Body of pancreas (tissue), 4 donors: ENCODE measurements around the gene HEY2. TPM values are rescaled to one million over a fixed set of nuclear protein-coding genes. Genes with fewer than 3 reads are reported as not detected.

Experiments used
- ATAC-seq: fragments of 150-250 bp; one replicate; pipeline ENCODE4 v1.9.1; 2016
- DNase-seq, 4 donors: peaks; one replicate each; pipeline ENCODE4 v3.0.0-alpha.2; 2019
- H3K27ac ChIP-seq, 4 donors: fragments of 200-600 bp; sonication (generic); 1 replicate in 3 of 4; 2 replicates in 1 of 4; pipeline versions ENCODE4 v1.5.1 to v1.6.1; 2016 to 2019; ENCODE audit warnings: mild to moderate bottlenecking in 1 of 4, mixed read lengths in 1 of 4, moderate library complexity in 1 of 4
- H3K27me3 ChIP-seq, 2 donors: fragments of 200-600 bp; sonication (generic); one replicate each; pipeline ENCODE4 v1.6.0; 2016; ENCODE audit warnings: mild to moderate bottlenecking in 1 of 2
- H3K36me3 ChIP-seq, 2 donors: fragments of 200-600 bp; sonication (generic); replicated peaks in 1 of 2; 2 replicates each; pipeline ENCODE4 v1.5.1; 2016; ENCODE audit warnings: low read depth in 2 of 2; ENCODE audit not compliant: insufficient read depth in 1 of 2
- H3K4me1 ChIP-seq: fragments of 200-600 bp; sonication (generic); one replicate; pipeline ENCODE4 v1.6.0; 2016
- H3K4me3 ChIP-seq, 2 donors: fragments of 200-600 bp; sonication (generic); 1 replicate in 1 of 2; 2 replicates in 1 of 2; pipeline ENCODE4 v1.5.1; 2016 to 2019
- H3K9me3 ChIP-seq, 3 donors: fragments of 200-600 bp; sonication (generic); 1 replicate in 2 of 3; 2 replicates in 1 of 3; pipeline ENCODE4 v1.5.1; 2016
- CTCF ChIP-seq, 7 experiments: fragments of 450-650 bp in 4 of 7; fragments of 200-600 bp in 3 of 7; sonication (generic) in 3 of 7; IDR thresholded peaks; one replicate each; pipeline ENCODE4 v1.5.1; 2016 to 2019; ENCODE audit warnings: antibody characterized with exemption in 7 of 7
- POLR2A ChIP-seq, 3 donors: fragments of 450-650 bp; IDR thresholded peaks; one replicate each; pipeline ENCODE4 v1.6.1; 2016; ENCODE audit warnings: antibody characterized with exemption in 3 of 3, mild to moderate bottlenecking in 2 of 3
- WGBS, 2 donors: methylation state at CpG; one replicate each; pipeline ENCODE4 v1.1.5; 2017; 5-methylcytosine and 5-hydroxymethylcytosine counted together
- intact Hi-C: fragments of 100-400 bp; cut with DNase I; formaldehyde crosslinking; loops from one replicate; pipeline ENCODE4 v1.15.1; 2023
- total RNA-seq, 2 donors: library from RNA; depleted of rRNA; stranded (reverse); fragments of >200 nt; gene quantifications; one replicate each; pipeline ENCODE4 v1.1.0, GENCODE V29; 2016

HEY2 gene
- total RNA-seq, 2 donors from 2014 or later: 2.6 to 7.3 TPM

GRCh38 chr6:125793863-125794262, 44.4 kb downstream of the HEY2 start:
- peaks cover 29% of the 10 kb centered on the region for H3K4me1 ChIP-seq
- intact Hi-C loops: loop anchor here (10.0 kb wide), 1 partner anchor 171 kb away; no protein-coding TSS in a partner anchor
- DNase-seq (no peak), ATAC-seq (no peak)
- no peaks in the 10 kb centered on the region for H3K36me3 ChIP-seq
- TF ChIP-seq POLR2A (IDR thresholded peaks at IDR 0.05) (no peak), CTCF (IDR thresholded peaks at IDR 0.05) (no peak)
- no peak overlapping the region for H3K4me3 ChIP-seq
- no peak overlapping the region for H3K27ac ChIP-seq
- WGBS, 2 donors: 82 to 86% methylated on average over 3 of the region's 3 CpGs
- H3K27me3 ChIP-seq: no peaks in the 10 kb centered on the region
- no peaks in the 10 kb centered on the region for H3K9me3 ChIP-seq

- Histone ChIP-seq H3K27me3 (no peaks in the 10 kb centered on the region), H3K4me1 (peaks cover 24% of the 10 kb centered on the region), H3K4me3 (no peak overlapping the region), H3K27ac (no peak overlapping the region), H3K36me3 (no peaks in the 10 kb centered on the region), H3K9me3 (no peaks in the 10 kb centered on the region)
- no peak for DNase-seq
- no peak for ATAC-seq
- intact Hi-C loops: loop anchor here (10.0 kb wide), 1 partner anchor 170 kb away; no protein-coding TSS in a partner anchor
- 73 to 76% methylated on average over 5 of the region's 5 CpGs for WGBS, 2 donors
- TF ChIP-seq POLR2A (IDR thresholded peaks at IDR 0.05): no peak
- no peak for TF ChIP-seq CTCF (IDR thresholded peaks at IDR 0.05)
These were observed 45.1 kb downstream of the HEY2 start for GRCh38 chr6:125794342-125795137.

GRCh38 chr6:125795301-125795700, 45.9 kb downstream of the HEY2 start:
- no peaks in the 10 kb centered on the region for H3K27me3 ChIP-seq
- DNase-seq: no peak
- TF ChIP-seq CTCF (IDR thresholded peaks at IDR 0.05) (no peak), POLR2A (IDR thresholded peaks at IDR 0.05) (no peak)
- intact Hi-C loops: loop anchor here (10.0 kb wide), 1 partner anchor 170 kb away; no protein-coding TSS in a partner anchor
- no peak overlapping the region for H3K27ac ChIP-seq
- WGBS, 2 donors: 86 to 93% methylated on average over 1 of the region's 1 CpG
- H3K4me1 ChIP-seq: peaks cover 17% of the 10 kb centered on the region
- no peaks in the 10 kb centered on the region for H3K9me3 ChIP-seq
- H3K4me3 ChIP-seq: no peak overlapping the region
- no peaks in the 10 kb centered on the region for H3K36me3 ChIP-seq
- ATAC-seq: no peak

GRCh38 chr6:125797120-125797885, 47.9 kb downstream of the HEY2 start:
- no peaks in the 10 kb centered on the region for H3K27me3 ChIP-seq
- H3K27ac ChIP-seq: no peak overlapping the region
- no peak overlapping the region for H3K4me3 ChIP-seq
- TF ChIP-seq CTCF (IDR thresholded peaks at IDR 0.05) (no peak), POLR2A (IDR thresholded peaks at IDR 0.05) (no peak)
- no peak for ATAC-seq
- H3K4me1 ChIP-seq: peaks cover 5% of the 10 kb centered on the region
- WGBS, 2 donors: 71 to 74% methylated on average over 3 of the region's 3 CpGs
- no peaks in the 10 kb centered on the region for H3K9me3 ChIP-seq
- intact Hi-C loops: loop anchor here (10.0 kb wide), 1 partner anchor 167 kb away; no protein-coding TSS in a partner anchor
- no peak for DNase-seq
- H3K36me3 ChIP-seq: no peaks in the 10 kb centered on the region
